Smooth muscle cell (in vitro differentiated cells): ENCODE measurements around the gene VKORC1L1. TPM values are rescaled to one million over a fixed set of nuclear protein-coding genes. Genes with fewer than 3 reads are reported as not detected.
"Not testable (repeated sequence)": the region's sequence is repeated elsewhere in the genome, so short reads cannot be mapped to it uniquely, and the experiment has no call there.

Experiments used
- DNase-seq: peaks from one replicate; lab custom pipeline; 2025; ENCODE audit not compliant: unreplicated experiment; lab: John Stamatoyannopoulos, UW
- H2AFZ ChIP-seq: fragments of 200-600 bp; sonication (generic); 2 replicates; pipeline ENCODE4 v1.6.0; 2016; ENCODE audit warnings: antibody characterized with exemption, low read depth, mild to moderate bottlenecking
- H3F3A ChIP-seq: fragments of 200-600 bp; sonication (generic); 2 replicates; pipeline ENCODE4 v1.6.0; 2017; ENCODE audit warnings: antibody characterized with exemption, low read depth
- H3K27ac ChIP-seq: fragments of 200-600 bp; sonication (generic); 2 replicates; pipeline ENCODE4 v1.5.1; 2016; ENCODE audit warnings: low read depth, mild to moderate bottlenecking
- H3K27me3 ChIP-seq: fragments of 200-600 bp; sonication (generic); 2 replicates; pipeline ENCODE4 v1.6.1; 2016; ENCODE audit warnings: low read depth, mild to moderate bottlenecking
- H3K36me3 ChIP-seq: fragments of 200-600 bp; sonication (generic); 2 replicates; pipeline ENCODE4 v1.5.1; 2016; ENCODE audit warnings: low read depth
- H3K4me1 ChIP-seq: fragments of 200-600 bp; sonication (generic); 2 replicates; pipeline ENCODE4 v1.5.1; 2016; ENCODE audit warnings: low read depth
- H3K4me2 ChIP-seq: fragments of 200-600 bp; sonication (generic); 2 replicates; pipeline ENCODE4 v1.6.0; 2016; ENCODE audit warnings: mild to moderate bottlenecking
- H3K4me3 ChIP-seq: fragments of 200-600 bp; sonication (generic); 2 replicates; pipeline ENCODE4 v1.5.1; 2016; ENCODE audit warnings: mild to moderate bottlenecking
- H3K79me2 ChIP-seq: fragments of 200-600 bp; sonication (generic); 2 replicates; pipeline ENCODE4 v1.6.0; 2016; ENCODE audit warnings: low read depth, mild to moderate bottlenecking
- H3K9ac ChIP-seq: fragments of 200-600 bp; sonication (generic); 2 replicates; pipeline ENCODE4 v1.6.0; 2016; ENCODE audit warnings: low read depth
- H3K9me3 ChIP-seq: fragments of 200-600 bp; sonication (generic); replicated peaks from 2 replicates; pipeline ENCODE4 v1.5.1; 2016; ENCODE audit warnings: low read depth
- H4K20me1 ChIP-seq: fragments of 200-600 bp; sonication (generic); 2 replicates; pipeline ENCODE4 v1.6.0; 2016; ENCODE audit warnings: low read depth
- CTCF ChIP-seq: fragments of 200-600 bp; sonication (generic); IDR thresholded peaks from 2 replicates; pipeline ENCODE4 v1.5.1; 2017; ENCODE audit warnings: borderline replicate concordance, mild to moderate bottlenecking, antibody characterized with exemption; ENCODE audit not compliant: insufficient read depth, poor library complexity, severe bottlenecking
- WGBS: methylation state at CpG from one replicate; pipeline ENCODE4 v1.1.7; 2016; ENCODE audit warnings: low lambda C conversion rate; 5-methylcytosine and 5-hydroxymethylcytosine counted together
- polyA plus RNA-seq: library from polyadenylated mRNA; unstranded; fragments of >200 nt; fragmentation: Nextera tagmentation; extraction: Ambion mirVana; gene quantifications from 2 replicates; pipeline ENCODE4 v1.2.1, GENCODE V29; 2016
- total RNA-seq: library from RNA; depleted of rRNA; stranded (reverse); fragments of >200 nt; gene quantifications from 2 replicates; pipeline ENCODE4 v1.2.3, GENCODE V29; 2014

Gene VKORC1L1
- total and polyA plus RNA-seq, 2 experiments from 2014 or later, result 11.2 to 18.0 TPM

DNA sequence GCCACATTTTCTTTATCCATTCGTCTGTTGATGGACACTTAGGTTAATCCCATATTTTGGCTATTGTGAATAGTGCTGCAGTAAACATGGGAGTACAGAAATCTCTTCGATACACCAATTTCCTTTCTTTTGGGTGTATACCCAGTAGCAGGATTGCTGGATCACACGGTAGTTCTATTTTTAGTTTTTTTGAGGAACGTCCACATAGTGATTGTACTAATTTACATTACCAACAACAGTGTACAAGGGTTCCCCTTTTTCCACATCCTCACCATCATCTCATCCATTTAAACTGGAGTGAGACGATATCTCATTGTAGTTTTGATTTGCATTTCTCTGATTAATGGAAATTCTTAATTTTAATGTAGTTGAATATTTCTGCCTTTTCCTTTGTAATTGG lies 19.3 kb downstream of the VKORC1L1 start:
- H3K4me1 ChIP-seq, result no peaks in the 10 kb centered on the region
- no peaks in the 10 kb centered on the region for H3K27me3 ChIP-seq
- no peak overlapping the region for H3K4me3 ChIP-seq
- peaks cover 5% of the 10 kb centered on the region for H3K79me2 ChIP-seq
- no peak overlapping the region for H3K27ac ChIP-seq
- H3K9me3 ChIP-seq, result no peaks in the 10 kb centered on the region
- H3F3A ChIP-seq, result no peaks in the 10 kb centered on the region
- H3K9ac ChIP-seq, result no peak overlapping the region
- 97% methylated on average over 5 of the region's 5 CpGs for WGBS
- H4K20me1 ChIP-seq, result peaks cover 27% of the 10 kb centered on the region
- no peak overlapping the region for H3K4me2 ChIP-seq
- no peak overlapping the region for H2AFZ ChIP-seq
- no peak for DNase-seq
- no peaks in the 10 kb centered on the region for H3K36me3 ChIP-seq
- no peak for TF ChIP-seq CTCF

GRCh38 chr7:65892835-65893234 lies 20.0 kb downstream of the VKORC1L1 start:
- H2AFZ ChIP-seq, result no peak overlapping the region
- no peak for TF ChIP-seq CTCF
- no peaks in the 10 kb centered on the region for H3K36me3 ChIP-seq
- H3K9me3 ChIP-seq, result no peaks in the 10 kb centered on the region
- H3F3A ChIP-seq, result no peaks in the 10 kb centered on the region
- H3K4me2 ChIP-seq, result no peak overlapping the region
- H3K27me3 ChIP-seq, result no peaks in the 10 kb centered on the region
- no peak for DNase-seq
- 50% methylated on average over 1 of the region's 1 CpG for WGBS
- H3K79me2 ChIP-seq, result peaks cover 5% of the 10 kb centered on the region
- no peak overlapping the region for H3K9ac ChIP-seq
- peaks cover 27% of the 10 kb centered on the region for H4K20me1 ChIP-seq
- no peak overlapping the region for H3K4me3 ChIP-seq
- H3K27ac ChIP-seq, result no peak overlapping the region
- no peaks in the 10 kb centered on the region for H3K4me1 ChIP-seq

- DNase-seq, result no peak
- Histone ChIP-seq H3K4me3 (no peak overlapping the region), H3K27me3 (no peaks in the 10 kb centered on the region), H3K36me3 (no peaks in the 10 kb centered on the region), H3K9ac (no peak overlapping the region), H2AFZ (no peak overlapping the region), H3K4me2 (no peak overlapping the region), H3F3A (no peaks in the 10 kb centered on the region), H3K79me2 (peaks cover 3% of the 10 kb centered on the region), H3K27ac (no peak overlapping the region), H3K9me3 (no peaks in the 10 kb centered on the region), H3K4me1 (no peaks in the 10 kb centered on the region), H4K20me1 (peaks cover 24% of the 10 kb centered on the region)
- no peak for TF ChIP-seq CTCF
- WGBS, result 98% methylated on average over 4 of the region's 4 CpGs
Observed at GRCh38 chr7:65896279-65896870, 23.5 kb downstream of the VKORC1L1 start.

GRCh38 chr7:65897289-65897688 lies 24.4 kb downstream of the VKORC1L1 start:
- H3K4me1 ChIP-seq, H2AFZ ChIP-seq, H3K36me3 ChIP-seq, H3F3A ChIP-seq, H3K27ac ChIP-seq, DNase-seq, H3K4me3 ChIP-seq, H3K9me3 ChIP-seq, H3K27me3 ChIP-seq, H3K79me2 ChIP-seq, H3K4me2 ChIP-seq, H3K9ac ChIP-seq: not testable (repeated sequence)
- WGBS, result 96% methylated on average over 3 of the region's 3 CpGs
- peaks cover 15% of the 10 kb centered on the region for H4K20me1 ChIP-seq

DNA sequence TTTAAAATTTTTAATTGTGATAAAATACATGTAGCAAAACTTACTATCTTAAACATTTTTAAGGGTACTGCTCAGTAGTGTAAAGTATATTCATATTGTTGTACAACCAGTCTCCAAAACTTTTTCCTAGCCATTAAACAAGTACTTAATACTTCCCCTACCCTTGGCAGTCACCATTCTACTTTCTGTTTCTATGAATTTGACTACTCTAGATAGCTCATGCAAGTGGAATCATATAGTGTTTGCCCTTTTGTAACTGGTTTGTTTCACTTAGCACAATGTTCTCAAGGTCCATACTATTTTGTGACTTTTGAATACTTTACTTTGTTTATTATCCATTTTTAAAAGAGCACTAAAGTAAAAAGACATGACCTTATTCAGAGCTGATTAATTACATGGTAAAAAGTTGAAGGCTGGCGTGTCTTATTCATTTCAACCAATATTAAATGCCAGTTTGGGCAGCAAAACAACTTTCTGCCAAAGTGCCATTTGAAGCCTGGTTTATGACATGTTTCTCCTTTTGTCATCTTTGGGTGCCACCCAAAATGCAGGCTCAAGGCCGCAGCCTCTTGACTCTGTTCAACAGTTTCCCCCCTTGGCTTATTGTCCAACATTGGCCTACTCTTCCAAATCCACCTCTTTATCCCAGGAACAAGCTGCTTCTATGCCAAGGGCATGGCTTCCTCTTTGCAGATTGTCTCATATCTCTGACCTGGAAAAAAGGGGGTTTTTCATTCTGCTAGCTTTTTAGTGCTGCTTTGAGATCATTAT lies 26.0 kb downstream of the VKORC1L1 start:
- H3K79me2 ChIP-seq, H4K20me1 ChIP-seq, H3F3A ChIP-seq, H2AFZ ChIP-seq, H3K4me3 ChIP-seq, H3K36me3 ChIP-seq, DNase-seq, H3K4me2 ChIP-seq, H3K4me1 ChIP-seq, H3K9ac ChIP-seq, H3K27me3 ChIP-seq, H3K27ac ChIP-seq, H3K9me3 ChIP-seq: not testable (repeated sequence)
- WGBS, result 95% methylated on average over 2 of the region's 2 CpGs
